ENCODE data around the gene CABP7.

- TF ChIP-seq PATZ1 (CRISPR knock-in tag; IDR thresholded peaks at IDR 0.05): no peak
- TF ChIP-seq SUZ12 (IDR thresholded peaks at IDR 0.05; ENCODE audit: low read depth, low read length): no peak
- TF ChIP-seq ZNF564 (CRISPR knock-in tag; IDR thresholded peaks at IDR 0.05): no peak
- no peak for TF ChIP-seq EP300 (IDR thresholded peaks at IDR 0.05; ENCODE audit: low read depth in 2 of 2, low read length in 2 of 2)
- no peak for TF ChIP-seq EP300 (CRISPR knock-in tag; IDR thresholded peaks at IDR 0.05; ENCODE audit: borderline replicate concordance)
- TF ChIP-seq BHLHE40 (IDR thresholded peaks at IDR 0.05; ENCODE audit: low read length): no peak
- no peak for TF ChIP-seq MAX (IDR thresholded peaks at IDR 0.05)
Measured at GRCh38 chr22:29712119-29712518, 7.7 kb upstream of the CABP7 start.
